ENCODE measurements around the gene VPS16.

The VPS16 gene

DNA sequence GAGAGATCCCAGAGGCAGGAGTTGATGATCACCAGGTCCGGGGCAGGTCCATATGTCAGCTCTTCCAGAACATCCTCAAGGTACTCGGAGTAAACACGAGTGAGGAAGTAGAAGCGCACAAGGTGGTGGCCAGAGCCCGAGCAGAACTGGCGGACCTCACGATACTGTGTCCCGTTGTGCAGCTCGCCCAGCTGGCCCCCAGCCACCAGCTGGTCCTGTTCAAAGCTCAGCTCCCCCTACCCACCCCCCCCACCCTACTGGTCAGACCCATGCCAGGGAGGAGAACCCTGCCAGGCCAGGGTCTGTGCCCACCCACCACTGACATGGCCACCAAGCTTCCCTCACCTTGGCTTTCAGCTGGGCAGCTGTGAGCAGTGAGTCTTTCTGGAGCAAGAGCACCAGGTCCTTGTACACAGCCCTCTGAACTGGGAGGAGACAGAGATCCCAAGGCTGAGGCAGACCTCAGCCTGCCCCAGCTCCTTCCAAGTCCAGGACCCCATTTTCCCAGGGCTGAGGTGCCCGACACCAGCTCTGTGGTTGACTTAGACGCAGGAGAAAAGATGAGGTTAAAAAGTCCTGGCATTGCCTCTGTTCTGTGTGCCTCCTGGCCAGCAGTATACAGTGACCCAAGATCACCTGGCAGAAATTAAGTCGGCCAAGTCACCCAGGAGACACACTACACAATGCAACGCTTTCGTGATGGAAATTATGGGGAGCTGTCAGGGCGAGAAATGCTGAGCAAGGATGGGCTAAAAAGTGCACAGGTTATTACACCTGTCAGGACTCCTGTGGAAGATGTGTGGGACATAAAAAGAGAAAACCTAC lies 1.5 kb upstream of the VPS16 start:
- Histone ChIP-seq H3K9ac (ENCODE audit: low read depth, low read length) (no peak overlapping the region), H3K27ac (ENCODE audit: low read length) (no peak overlapping the region), H3K4me3 (ENCODE audit: low read length) (no peak overlapping the region), H3K4me1 (ENCODE audit: insufficient read depth, low read length) (peaks cover 3% of the 10 kb centered on the region; the same call in 1 of the 2 replicates), H3K36me3 (ENCODE audit: insufficient read depth, low read depth, low read length) (no peaks in the 10 kb centered on the region), H3K27me3 (ENCODE audit: insufficient read depth, low read length) (peaks cover 24% of the 10 kb centered on the region), H3K9me3 (ENCODE audit: insufficient read depth, low read depth, low read length) (no peaks in the 10 kb centered on the region)

DNA sequence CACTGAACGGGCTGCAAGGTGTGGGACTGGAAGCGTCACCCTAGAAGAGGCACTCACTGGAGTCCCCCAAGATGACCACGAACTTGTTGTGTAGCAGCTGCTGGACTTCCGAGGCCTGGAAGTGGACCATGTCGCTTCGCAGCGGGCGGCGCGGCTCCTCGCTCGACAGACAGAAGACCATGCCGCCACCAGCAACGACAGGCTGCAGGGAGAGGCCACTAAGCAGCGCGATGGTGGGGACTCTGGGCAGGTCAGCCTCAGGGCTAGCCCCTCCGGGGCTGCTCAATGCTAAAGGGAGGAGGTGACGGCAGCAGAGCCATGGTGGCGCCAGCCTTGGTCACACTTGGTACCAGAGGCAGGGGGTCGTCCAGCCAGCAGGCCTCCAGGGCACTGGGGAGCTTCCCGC lies 810 bp upstream of the VPS16 start:
- H3K36me3 ChIP-seq (ENCODE audit: insufficient read depth, low read depth, low read length) = no peaks in the 10 kb centered on the region
- peak overlapping the region; percentile 88; the same call in 1 of the 2 replicates for H3K4me3 ChIP-seq (ENCODE audit: low read length)
- H3K9ac ChIP-seq (ENCODE audit: low read depth, low read length) = no peak overlapping the region
- no peak overlapping the region for H3K27ac ChIP-seq (ENCODE audit: low read length)
- no peaks in the 10 kb centered on the region for H3K9me3 ChIP-seq (ENCODE audit: insufficient read depth, low read depth, low read length)
- peaks cover 24% of the 10 kb centered on the region for H3K27me3 ChIP-seq (ENCODE audit: insufficient read depth, low read length)
- peaks cover 3% of the 10 kb centered on the region; the same call in 1 of the 2 replicates for H3K4me1 ChIP-seq (ENCODE audit: insufficient read depth, low read length)

DNA sequence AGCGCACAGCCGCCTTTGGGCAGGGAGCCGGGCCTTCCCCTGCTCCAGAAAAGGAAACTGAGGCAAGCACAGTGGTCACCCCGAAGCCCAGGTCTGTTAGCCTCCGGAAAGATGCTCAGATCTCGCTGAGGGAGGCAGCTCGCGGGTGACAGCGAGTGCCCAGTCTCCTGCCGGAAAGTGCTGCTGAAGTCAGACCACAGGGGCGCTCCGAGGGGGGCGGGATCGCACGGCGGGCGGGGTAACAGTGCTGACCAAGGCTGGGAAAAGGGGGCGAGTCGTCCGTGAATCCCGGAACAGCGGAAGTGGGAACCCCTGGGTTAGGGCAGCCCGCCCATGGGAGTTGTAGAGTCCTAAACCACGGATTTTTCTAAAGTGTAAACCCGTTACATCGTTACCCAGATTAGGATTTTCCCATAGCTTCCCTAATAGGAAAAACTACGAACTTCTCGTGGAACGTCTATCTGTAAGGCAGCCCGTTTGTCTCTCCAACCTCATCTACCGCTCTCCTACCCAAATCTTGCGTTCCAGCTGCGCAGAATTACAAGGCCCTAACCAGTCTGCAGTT lies 504 bp downstream of the VPS16 start:
- H3K4me1 ChIP-seq (ENCODE audit: insufficient read depth, low read length) = peaks cover 3% of the 10 kb centered on the region; the same call in 1 of the 2 replicates
- H3K4me3 ChIP-seq (ENCODE audit: low read length) = peak overlapping the region; percentile 88
- H3K36me3 ChIP-seq (ENCODE audit: insufficient read depth, low read depth, low read length) = no peaks in the 10 kb centered on the region
- peak overlapping the region; percentile 36; the same call in 1 of the 2 replicates for H3K9ac ChIP-seq (ENCODE audit: low read depth, low read length)
- peaks cover 24% of the 10 kb centered on the region for H3K27me3 ChIP-seq (ENCODE audit: insufficient read depth, low read length)
- H3K9me3 ChIP-seq (ENCODE audit: insufficient read depth, low read depth, low read length) = no peaks in the 10 kb centered on the region
- no peak overlapping the region for H3K27ac ChIP-seq (ENCODE audit: low read length)

DNA sequence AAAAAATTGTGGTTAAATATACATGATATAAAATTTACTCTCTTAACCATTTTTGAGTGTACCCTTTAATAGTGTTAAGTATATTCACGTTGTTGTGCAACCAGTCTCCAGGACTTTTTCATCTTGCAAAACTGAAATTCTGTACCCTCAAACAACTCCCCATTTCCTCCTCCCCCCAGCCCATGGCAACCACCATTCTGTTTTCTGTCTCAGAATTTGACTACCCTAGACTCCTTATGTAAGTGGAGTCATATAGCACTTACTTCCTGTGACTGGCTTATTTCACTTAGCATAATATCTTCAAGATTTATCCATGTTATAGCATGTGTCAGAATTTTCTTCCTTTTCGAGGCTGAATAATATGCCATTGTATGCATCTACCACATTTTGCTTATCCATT lies 5.1 kb downstream of the VPS16 start:
- Histone ChIP-seq H3K4me1 (ENCODE audit: insufficient read depth, low read length) (peaks cover 3% of the 10 kb centered on the region; the same call in 1 of the 2 replicates), H3K9me3 (ENCODE audit: insufficient read depth, low read depth, low read length) (no peaks in the 10 kb centered on the region), H3K36me3 (ENCODE audit: insufficient read depth, low read depth, low read length) (no peaks in the 10 kb centered on the region), H3K4me3 (ENCODE audit: low read length) (no peak overlapping the region), H3K9ac (ENCODE audit: low read depth, low read length) (no peak overlapping the region), H3K27ac (ENCODE audit: low read length) (no peak overlapping the region), H3K27me3 (ENCODE audit: insufficient read depth, low read length) (peaks cover 9% of the 10 kb centered on the region; the same call in 1 of the 2 replicates)

DNA sequence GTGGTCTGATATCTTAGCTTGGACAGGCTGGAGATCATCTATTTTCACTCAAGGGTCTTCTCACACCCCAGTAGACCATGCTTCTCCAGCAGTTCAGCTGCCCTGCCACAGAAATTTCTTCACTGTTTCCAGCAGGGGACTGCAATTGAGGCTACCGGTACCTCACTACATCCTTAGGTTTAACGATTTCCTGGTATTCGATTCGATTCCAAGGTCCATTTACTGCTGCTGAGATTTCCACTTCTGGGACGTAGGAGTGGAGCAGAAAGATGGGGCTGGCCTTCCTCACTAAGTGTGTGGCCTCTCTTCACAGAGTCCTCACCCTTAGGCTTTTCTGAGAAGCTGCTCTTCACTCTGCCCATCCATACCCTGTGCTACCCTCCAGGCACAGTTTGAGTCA lies 6.2 kb downstream of the VPS16 start:
- H3K27ac ChIP-seq (ENCODE audit: low read length) = no peak overlapping the region
- no peak overlapping the region for H3K4me3 ChIP-seq (ENCODE audit: low read length)
- no peaks in the 10 kb centered on the region for H3K4me1 ChIP-seq (ENCODE audit: insufficient read depth, low read length)
- no peak overlapping the region for H3K9ac ChIP-seq (ENCODE audit: low read depth, low read length)
- H3K9me3 ChIP-seq (ENCODE audit: insufficient read depth, low read depth, low read length) = no peaks in the 10 kb centered on the region
- H3K36me3 ChIP-seq (ENCODE audit: insufficient read depth, low read depth, low read length) = no peaks in the 10 kb centered on the region
- H3K27me3 ChIP-seq (ENCODE audit: insufficient read depth, low read length) = peaks cover 3% of the 10 kb centered on the region; the same call in 1 of the 2 replicates

DNA sequence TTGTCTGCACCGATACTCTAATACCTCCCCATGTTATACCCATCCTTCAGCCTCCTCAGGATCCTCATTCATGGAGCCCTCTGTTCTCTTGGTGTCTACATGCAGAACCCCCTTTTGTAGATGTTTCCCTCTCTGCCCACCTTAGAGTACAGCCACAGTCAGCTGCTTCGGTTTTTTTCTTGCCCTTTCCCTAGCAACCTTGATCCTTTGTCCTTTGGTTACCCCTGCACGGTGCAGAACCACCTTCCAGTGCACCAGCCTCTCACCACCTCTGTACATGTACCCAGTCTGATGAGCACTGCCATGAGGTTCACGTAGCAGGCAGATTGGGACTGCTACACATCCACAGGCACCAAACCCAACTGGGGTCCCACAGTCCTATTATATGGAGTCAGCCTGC lies 7.3 kb downstream of the VPS16 start:
- H3K4me1 ChIP-seq (ENCODE audit: insufficient read depth, low read length) = no peaks in the 10 kb centered on the region
- H3K4me3 ChIP-seq (ENCODE audit: low read length) = no peak overlapping the region
- H3K27me3 ChIP-seq (ENCODE audit: insufficient read depth, low read length) = no peaks in the 10 kb centered on the region
- no peaks in the 10 kb centered on the region for H3K36me3 ChIP-seq (ENCODE audit: insufficient read depth, low read depth, low read length)
- H3K9me3 ChIP-seq (ENCODE audit: insufficient read depth, low read depth, low read length) = no peaks in the 10 kb centered on the region
- H3K9ac ChIP-seq (ENCODE audit: low read depth, low read length) = no peak overlapping the region
- no peak overlapping the region for H3K27ac ChIP-seq (ENCODE audit: low read length)

DNA sequence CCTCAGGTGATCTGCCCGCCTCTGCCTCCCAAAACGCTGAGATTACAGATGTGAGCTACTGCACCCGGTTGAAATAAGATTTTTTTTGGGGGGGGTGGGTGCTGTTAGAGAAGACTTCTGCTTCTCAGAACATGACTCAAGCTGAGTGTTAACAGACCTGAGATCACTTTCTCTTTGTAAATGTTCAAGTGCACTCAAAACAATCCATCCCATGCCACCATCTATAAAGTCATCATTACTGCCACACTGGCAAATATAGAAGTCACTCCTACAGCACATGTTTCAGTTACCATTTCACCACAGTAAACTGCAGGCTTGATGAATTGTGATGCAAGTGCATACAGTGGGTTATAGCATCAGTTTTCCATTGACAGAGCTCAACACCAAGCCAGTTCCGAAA lies 9.0 kb downstream of the VPS16 start:
- Histone ChIP-seq H3K4me1 (ENCODE audit: insufficient read depth, low read length) (no peaks in the 10 kb centered on the region), H3K36me3 (ENCODE audit: insufficient read depth, low read depth, low read length) (no peaks in the 10 kb centered on the region), H3K4me3 (ENCODE audit: low read length) (no peak overlapping the region), H3K9ac (ENCODE audit: low read depth, low read length) (no peak overlapping the region), H3K9me3 (ENCODE audit: insufficient read depth, low read depth, low read length) (no peaks in the 10 kb centered on the region), H3K27ac (ENCODE audit: low read length) (no peak overlapping the region), H3K27me3 (ENCODE audit: insufficient read depth, low read length) (no peaks in the 10 kb centered on the region)

DNA sequence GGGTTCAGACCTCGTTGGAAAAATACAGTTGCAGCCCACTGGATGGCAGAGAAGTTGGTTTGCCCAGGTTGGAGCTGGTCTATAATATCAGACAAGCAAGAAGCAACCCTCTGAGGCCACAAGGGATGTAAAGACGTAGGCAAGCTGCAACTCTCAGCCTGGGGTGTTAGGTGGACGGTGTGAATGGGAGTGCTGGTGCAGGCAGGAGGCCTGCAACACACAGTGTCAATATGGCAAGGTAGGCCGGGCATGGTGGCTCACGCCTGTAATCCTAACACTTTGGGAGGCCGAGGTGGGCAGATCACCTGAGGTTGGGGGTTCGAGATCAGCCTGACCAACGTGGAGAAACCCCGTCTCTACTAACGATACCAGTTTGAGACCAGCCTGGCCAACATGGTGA lies 10.5 kb downstream of the VPS16 start:
- no peaks in the 10 kb centered on the region for H3K36me3 ChIP-seq (ENCODE audit: insufficient read depth, low read depth, low read length)
- no peaks in the 10 kb centered on the region for H3K4me1 ChIP-seq (ENCODE audit: insufficient read depth, low read length)
- no peaks in the 10 kb centered on the region for H3K27me3 ChIP-seq (ENCODE audit: insufficient read depth, low read length)
- H3K27ac ChIP-seq (ENCODE audit: low read length) = no peak overlapping the region
- H3K4me3 ChIP-seq (ENCODE audit: low read length) = no peak overlapping the region
- H3K9me3 ChIP-seq (ENCODE audit: insufficient read depth, low read depth, low read length) = no peaks in the 10 kb centered on the region
- no peak overlapping the region for H3K9ac ChIP-seq (ENCODE audit: low read depth, low read length)

DNA sequence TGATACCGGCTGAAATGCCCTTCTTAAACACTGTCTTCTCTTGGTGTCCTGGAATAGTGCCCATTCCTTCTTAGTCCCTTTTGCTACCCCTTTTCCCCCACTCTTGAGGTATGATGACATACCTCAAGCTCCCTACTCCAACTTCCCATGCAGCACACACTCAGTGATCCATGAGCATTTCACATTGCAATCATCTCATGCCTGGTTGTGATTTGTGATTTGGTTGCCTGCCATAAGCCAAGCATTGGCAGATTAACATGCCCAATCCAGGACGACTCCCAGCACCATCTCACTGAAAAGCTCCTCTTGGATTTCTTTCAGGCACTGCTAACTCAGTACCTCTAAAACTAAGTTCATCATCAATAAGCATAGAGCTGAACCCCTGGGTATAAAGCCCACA lies 18.0 kb downstream of the VPS16 start:
- Histone ChIP-seq H3K9ac (ENCODE audit: low read depth, low read length) (no peak overlapping the region), H3K4me1 (ENCODE audit: insufficient read depth, low read length) (no peaks in the 10 kb centered on the region), H3K27ac (ENCODE audit: low read length) (no peak overlapping the region), H3K36me3 (ENCODE audit: insufficient read depth, low read depth, low read length) (no peaks in the 10 kb centered on the region; the same call in 1 of the 2 replicates), H3K9me3 (ENCODE audit: insufficient read depth, low read depth, low read length) (no peaks in the 10 kb centered on the region), H3K27me3 (ENCODE audit: insufficient read depth, low read length) (no peaks in the 10 kb centered on the region), H3K4me3 (ENCODE audit: low read length) (no peak overlapping the region)

DNA sequence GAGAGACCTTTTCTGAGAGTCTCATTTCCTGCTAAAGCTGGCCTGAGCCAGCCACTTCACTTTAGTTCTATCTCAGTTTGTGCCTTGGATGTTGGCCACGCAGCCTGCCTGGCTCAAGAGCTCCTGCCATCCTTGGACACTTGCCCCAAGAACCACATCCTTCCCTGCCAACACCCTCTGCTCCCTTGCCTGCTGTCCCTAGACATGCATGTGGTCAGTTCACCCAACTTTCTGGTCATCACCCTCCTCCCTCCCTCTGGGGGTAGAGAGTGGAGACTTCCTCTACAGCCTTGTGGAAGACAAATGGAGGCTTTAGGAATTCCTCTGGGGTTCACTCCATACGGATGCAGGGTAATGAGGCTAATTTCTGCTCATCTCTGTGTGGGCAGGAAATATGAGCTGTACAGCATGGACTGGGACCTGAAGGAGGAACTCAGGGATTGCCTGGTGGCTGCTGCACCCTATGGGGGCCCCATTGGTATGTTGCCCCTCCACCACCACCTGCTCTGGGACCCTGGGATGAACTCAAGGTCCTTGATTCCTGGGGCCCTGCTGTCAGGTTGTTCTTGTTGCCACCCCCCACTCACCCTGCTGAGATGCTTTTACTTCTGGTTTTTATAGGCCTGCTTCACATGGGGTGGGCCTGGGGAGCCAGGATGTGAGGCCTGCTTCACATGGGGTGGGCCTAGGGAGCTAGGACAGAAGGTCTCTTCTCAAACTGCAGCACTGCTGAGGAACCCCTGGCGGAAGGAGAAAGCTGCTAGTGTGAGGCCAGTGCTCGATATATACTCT lies 19.0 kb downstream of the VPS16 start:
- no peak overlapping the region for H3K4me3 ChIP-seq (ENCODE audit: low read length)
- H3K4me1 ChIP-seq (ENCODE audit: insufficient read depth, low read length) = no peaks in the 10 kb centered on the region
- no peak overlapping the region for H3K27ac ChIP-seq (ENCODE audit: low read length)
- no peaks in the 10 kb centered on the region for H3K9me3 ChIP-seq (ENCODE audit: insufficient read depth, low read depth, low read length)
- no peak overlapping the region for H3K9ac ChIP-seq (ENCODE audit: low read depth, low read length)
- H3K27me3 ChIP-seq (ENCODE audit: insufficient read depth, low read length) = no peaks in the 10 kb centered on the region
- H3K36me3 ChIP-seq (ENCODE audit: insufficient read depth, low read depth, low read length) = no peaks in the 10 kb centered on the region; the same call in 1 of the 2 replicates

DNA sequence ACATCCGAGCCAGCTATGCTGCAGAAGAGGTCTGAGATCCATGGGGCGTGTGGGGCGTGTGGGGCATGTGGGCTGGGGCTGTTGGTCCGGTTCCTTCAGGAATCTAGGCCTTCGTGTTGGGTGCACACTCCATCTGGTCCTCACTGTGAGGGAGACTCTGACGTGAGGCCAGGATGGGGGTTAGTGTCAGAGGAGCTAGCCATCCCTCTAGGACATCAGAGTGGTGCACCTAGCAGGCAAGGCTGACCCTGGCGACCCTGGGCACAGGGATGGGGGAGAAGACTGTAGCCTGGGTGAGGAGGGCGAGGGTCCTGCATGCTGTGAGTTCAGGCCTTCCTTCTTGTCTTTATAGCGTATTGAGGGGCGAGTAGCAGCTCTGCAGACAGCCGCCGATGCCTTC lies 24.1 kb downstream of the VPS16 start:
- H3K36me3 ChIP-seq (ENCODE audit: insufficient read depth, low read depth, low read length) = no peaks in the 10 kb centered on the region; the same call in 1 of the 2 replicates
- no peak overlapping the region for H3K4me3 ChIP-seq (ENCODE audit: low read length)
- H3K27me3 ChIP-seq (ENCODE audit: insufficient read depth, low read length) = 0 out of 2 replicates have a peak, but pooled peaks cover 5% of the 10 kb centered on the region
- no peak overlapping the region for H3K27ac ChIP-seq (ENCODE audit: low read length)
- H3K4me1 ChIP-seq (ENCODE audit: insufficient read depth, low read length) = no peaks in the 10 kb centered on the region
- H3K9me3 ChIP-seq (ENCODE audit: insufficient read depth, low read depth, low read length) = no peaks in the 10 kb centered on the region
- H3K9ac ChIP-seq (ENCODE audit: low read depth, low read length) = no peak overlapping the region
